AG08396 (cell line): ENCODE measurements around the gene POLL.

Source experiments
- DNase-seq: peaks from one replicate; pipeline ENCODE4 v3.0.0; 2012; ENCODE audit warnings: low spot score, mixed read lengths

Gene POLL

DNA sequence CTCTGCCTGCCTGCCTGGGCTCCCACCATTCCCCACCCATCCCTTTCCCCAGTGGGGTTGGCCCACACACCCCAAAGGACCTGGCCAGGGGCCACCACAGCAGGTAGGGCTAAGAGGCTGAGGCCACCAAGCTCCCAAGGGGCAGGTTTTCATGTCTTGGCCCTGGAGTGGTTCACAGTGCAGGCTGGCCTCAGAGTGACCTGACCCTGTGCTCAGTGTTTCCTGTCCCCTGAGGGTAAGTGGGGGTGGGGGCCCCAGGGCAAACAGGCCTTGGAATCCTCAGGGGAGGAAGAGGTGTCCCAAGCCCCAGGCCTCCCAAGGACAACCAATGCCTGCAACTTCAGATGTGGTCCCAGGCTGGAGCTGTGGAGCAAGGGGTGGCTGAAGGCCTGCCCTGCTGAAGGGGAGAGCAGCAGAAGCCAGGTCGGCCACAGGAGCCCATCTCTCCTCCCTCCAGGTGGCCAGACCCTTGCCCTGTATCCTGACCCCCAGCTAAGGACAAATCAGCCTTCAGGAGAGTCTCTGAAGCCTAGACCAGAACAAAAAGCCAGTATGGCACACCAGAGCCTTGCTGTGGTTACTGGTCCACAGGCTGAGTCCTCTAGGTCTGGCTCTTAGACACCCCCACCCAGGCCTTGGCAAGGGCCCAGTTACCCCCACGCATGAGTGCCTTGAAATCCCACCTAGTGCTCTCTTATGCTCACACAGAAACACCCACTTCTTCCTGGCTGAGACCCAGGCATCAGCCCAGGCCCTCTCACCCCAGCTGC, 27.6 kb downstream of the POLL start:
- no peak for DNase-seq

DNA sequence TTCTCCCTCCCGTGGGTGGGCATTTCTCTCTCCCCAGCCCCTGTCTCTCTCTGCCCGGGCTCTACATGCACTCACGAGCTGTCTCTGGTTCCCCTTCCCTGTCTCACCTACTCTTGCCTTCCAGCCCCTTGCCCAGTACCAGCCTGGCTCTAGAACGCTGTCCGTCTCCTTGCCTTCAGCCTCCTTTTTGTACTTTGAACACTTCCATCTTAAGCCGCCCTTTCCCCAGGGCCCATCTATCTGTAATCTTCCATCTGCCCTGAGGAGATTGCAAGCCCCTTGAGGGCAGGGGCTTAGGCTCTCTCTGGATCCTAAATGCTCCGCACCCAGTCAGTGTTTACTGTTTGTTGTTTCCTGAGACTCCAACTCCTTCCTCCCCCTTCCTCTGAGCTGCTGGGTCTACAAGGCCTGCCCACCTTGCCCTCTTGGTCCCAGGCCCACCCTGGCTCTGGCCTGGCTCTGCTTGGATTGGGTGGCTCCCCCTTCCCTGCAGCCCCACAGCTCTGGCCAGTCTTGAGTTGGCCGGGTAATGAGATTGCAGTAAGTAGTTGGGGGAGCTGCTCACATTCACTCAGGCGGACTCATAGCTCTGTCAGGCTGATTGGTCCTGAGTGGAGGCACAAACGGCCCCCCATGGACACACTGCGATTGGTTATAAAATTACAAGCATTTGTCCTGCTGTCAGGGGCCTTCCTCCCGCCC, 28.3 kb downstream of the POLL start:
- DNase-seq, result no peak

DNA sequence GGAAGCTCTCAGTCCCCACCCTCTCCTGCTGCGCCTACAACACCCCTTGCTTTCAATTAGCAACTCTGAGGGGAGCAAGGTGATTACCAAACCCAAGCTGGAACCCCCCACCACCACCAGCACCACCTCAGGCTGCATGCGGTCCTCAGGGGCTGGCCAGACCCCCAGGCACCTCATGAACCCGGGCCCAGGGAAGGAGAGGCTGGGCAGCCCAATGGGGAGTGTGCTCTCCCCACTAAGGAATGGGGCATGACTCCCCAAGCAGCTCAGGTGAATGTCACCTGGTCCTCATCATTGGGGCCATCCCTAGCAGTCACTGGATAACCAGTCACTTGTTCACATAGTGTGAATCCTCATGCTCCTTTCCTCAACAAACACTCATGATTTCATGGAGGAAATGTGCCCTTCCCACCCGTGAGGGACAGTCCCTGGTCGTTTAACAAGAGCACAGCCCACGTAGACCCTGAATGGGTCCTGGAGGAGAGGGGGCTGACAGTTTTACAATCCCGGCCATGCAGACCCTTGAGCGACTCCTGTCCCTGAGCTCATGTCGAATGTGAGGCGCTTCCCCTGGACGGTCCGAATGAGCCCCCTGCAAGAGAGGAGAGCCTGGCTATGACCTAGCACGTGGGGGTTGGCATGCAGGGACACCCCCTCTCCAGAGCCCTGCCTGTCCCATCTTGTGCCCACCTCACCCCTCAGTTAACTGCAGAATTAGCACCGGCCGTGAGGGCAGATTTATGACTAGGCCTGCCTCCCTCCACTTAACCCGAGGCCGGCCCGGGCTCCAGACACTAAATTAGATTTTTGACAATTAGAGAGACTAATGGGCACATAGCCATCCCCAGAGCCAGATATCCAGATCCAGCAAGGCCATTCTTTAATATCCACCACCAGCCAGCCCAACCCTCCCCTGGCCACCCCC, 29.1 kb downstream of the POLL start:
- DNase-seq, result no peak

DNA sequence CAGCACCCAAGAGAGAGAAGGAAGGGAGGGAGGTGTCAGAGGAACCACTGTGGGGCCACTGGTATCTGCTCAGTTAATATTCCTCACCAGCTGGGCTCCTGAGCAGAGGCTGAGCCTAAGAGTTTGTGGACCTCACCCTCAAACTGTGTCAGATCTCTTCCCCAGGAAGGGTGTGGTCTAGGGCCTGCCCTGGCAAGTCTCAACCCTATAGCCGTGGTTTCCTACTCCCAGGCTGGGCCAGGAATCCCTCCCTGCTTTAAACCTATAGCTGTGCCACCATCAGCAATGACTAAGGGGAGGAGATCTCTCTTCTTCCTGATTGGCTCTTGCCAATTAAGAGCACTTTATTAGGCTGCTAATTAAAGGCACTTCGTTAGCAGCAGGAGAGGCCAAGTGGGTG, 29.9 kb downstream of the POLL start:
- DNase-seq, result no peak

DNA sequence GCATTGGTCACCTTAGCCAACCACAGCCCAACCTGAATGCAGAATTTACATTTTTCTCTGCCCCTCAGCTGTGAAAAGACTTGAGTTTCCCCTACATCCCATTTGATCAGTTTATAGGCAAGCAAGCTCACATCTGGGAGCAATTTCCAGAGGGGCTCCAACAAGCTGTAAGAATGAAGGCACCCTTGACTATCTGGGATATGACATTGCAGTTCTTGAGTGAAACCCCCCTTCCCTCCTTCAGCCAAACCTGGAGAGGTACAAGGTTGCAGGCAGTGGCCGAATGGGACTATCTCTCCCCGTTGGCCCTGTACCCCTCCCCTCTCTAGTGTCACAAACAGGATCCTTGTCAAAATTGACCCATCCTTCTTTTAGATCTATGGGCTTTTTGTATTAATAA, 30.5 kb downstream of the POLL start:
- no peak for DNase-seq

DNA sequence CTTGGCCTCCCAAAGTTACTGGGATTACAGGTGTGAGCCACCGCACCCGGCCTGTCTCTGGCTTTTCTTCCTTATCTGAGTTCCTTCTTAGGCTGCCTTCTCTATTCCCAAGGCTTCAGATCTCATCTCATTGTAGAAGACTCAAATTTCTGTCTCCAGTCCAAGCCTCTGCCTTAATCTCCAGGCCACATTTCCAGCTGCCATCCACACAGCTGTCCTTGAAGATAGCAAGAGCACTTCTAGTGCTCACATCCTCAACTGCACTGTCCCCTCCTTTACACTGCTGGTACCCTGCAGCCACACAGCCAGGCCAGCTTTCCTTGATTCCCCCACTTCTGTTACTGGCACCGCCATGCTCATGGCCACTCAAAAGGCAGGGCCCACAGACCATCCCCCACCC, 35.6 kb downstream of the POLL start:
- DNase-seq, result no peak

DNA sequence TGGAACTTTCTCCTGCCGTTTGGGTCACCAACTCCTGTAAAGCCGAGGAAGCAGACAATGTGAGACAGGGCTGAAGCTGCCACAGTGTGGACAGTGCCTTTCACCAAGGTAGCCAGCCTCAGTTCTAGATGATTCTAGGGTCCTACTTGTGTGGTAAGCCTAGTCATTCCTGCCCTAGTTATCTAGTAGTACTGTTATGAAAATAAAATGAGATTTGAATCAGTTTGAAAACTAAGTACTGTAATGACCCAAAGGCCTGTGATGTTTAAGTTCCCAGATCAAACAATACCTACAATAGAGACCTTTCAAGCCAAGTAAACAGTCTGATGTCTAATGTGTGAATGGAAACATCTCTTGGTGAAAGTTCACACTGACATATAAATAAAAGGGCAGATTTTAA, 37.1 kb downstream of the POLL start:
- DNase-seq, result no peak

DNA sequence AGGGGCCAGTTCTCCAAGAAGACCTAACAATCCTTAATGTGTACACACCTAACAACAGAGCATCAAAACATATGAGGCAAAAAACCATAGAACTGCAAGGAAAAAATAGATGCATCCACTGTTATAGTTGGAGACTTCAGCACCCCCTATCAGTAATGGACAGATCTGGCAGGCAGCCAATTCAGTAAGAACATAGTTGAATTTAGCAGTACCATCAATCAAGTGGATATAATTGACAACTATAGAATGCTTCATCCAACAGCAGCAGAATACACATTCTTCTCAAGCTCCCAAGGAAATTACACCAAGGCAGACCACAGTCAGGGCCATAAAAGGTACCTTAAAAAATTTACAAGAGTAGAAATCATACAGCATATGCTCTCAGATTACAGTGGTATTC, 42.2 kb downstream of the POLL start:
- DNase-seq, result no peak

DNA sequence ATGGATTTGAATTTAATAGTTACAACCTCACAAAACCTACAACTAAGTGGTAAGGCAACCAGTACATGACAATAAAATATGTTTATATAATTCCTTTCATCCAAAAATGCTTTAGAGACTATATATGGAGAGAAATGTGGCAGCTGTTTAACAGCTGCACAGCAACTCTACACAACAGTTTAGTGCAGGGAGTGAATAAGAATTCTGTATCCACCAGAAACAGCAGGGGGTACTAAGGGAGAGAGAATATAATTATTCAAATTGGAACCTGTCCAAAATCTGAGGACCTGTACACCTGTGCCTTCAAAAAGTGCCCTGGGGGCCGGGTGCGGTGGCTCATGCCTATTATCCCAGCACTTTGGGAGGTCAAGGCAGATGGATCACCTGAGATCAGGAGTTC, 49.6 kb downstream of the POLL start:
- DNase-seq, result no peak

DNA sequence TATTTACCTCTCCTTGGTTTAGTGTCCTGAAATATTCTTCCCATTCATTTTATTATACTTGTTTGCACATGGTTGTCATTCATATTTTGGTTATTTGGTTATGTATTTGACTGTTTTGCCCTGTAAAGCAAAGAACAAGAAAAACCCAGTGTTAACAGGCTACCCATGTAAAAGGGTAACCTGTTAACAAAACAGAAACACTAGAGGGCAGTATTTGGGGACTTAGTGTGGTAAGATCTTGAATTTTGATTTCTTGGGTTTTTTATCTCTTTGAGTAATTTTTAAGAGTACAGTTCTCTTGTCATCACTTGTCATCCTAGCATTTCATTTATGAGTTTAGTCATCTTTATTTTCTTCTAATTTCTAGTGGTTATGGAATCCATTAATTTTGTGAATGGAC, 51.3 kb downstream of the POLL start:
- DNase-seq, result no peak

DNA sequence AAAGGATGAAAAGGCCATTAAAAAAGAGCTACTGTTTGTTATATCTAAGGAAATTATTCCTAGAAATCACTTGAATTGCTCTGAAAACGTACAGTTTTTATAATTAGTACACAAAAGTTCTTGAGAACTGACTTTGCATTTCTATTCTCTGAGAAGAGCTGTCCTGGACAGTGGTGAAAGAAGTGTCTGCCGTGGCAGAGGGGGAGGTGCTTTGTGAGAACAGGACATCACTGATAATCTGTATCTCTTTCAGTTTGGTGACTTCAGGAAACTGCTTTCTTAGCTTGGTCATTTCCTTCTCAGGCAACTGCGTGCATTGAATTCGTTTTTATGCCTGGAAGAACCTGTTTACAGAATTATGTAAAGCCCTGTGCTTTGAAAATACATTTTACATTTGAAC, 52.1 kb downstream of the POLL start:
- DNase-seq, result no peak

DNA sequence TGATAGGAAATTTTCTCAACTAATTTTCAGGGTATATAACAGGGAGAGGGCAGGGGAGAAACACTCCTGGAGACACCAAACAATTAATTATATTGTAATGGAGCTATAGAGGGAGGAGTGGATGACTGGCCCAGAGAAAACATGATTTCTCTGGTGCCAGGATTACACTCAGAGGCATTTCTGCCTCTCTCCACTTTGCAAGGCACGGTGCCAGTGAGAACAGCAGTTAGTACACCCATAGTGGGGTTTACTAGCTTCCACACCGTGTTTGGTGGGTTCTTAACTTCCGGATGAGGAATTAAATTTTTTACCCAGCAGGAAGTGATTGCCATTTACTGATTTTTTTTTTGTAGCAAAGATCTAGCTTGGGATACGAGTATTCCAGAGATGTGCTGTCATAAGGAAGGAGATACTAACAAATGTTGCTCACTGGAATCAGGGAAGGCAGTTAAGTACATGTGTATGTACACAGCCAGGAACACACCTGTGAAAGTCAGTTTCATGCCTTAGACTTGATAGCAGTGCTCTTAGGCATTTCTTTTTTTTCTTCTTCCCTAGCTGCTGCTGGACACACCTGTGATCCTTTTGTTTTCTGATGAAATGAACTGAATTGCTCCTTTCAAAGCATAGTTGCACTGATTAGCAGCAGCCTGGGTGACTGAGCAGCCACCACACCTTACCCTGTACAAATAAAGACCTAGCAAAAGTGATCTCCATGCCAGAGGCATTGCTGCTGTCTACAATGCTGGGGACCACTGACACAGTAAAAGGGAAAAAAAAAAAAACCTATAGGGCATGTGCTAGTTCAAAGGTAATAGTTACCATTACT, 58.1 kb downstream of the POLL start:
- DNase-seq, result no peak

DNA sequence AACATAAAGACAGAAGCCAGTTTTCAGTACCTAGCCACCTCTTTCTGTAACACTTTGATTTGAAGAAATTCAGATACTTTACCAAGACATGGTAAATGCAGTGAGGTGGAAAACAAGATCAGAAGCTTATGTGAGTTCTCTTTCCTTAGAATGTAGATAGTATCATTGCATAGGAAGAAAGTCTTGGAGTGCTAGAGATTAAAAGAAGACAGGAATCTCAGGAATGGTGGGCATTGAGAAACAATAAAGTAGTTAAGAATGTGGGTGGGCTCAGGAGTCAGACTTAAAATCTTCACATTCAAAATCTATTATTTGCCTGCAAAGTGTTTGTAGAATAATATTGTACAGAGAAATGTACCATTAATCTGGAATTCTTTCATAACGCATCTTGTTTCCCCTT, 58.9 kb downstream of the POLL start:
- DNase-seq, result no peak
